ENCODE measurements around the gene ARL15.
"Not testable (repeated sequence)": the region's sequence is repeated elsewhere in the genome, so short reads cannot be mapped to it uniquely, and the experiment has no call there.

The ARL15 gene

GRCh38 chr5:54310433-54311175 lies at the start of gene ARL15:
Gene ARL15 (minus strand): TSS chr5:54310573.
- peak; percentile 96 for DNase-seq (ENCODE audit: low read depth in 1 of 2, low spot score in 1 of 2)

GRCh38 chr5:54360089-54360488 lies 49.7 kb upstream of the ARL15 start:
- DNase-seq (ENCODE audit: low read depth in 1 of 2, low spot score in 1 of 2) = no peak

- no peak for DNase-seq (ENCODE audit: low read depth in 1 of 2, low spot score in 1 of 2)
These were observed 47.2 kb upstream of the ARL15 start for GRCh38 chr5:54357408-54358058.

DNA sequence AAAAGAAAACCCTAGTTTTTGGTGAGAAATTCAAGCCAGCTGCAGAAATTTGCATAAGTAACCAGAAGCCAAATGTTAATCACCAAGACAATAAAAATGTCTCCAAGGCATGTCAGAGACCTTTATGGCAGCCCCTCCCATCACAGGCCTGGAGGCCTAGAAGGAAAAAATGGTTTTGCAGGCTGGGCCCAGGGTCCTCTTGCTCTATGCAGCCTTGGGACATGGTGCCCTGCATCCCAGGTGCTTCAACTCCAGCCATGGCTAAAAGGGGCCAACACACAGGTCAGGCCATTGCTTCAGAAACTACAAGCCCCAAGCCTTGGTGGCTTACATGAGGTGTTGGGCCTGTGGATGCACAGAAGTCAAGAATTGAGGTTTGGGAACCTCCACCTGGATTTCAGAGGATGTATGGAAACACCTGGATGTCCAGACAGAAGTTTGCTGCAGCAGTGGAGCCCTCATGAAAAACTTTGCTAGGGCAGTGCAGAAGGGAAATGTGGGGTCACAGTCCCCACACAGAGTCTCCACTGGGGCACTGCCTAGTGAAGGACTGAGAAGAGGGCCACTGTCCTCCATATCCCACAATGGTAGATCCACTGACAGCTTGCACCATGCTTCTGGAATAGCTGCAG lies 43.7 kb upstream of the ARL15 start:
- not testable (repeated sequence) for DNase-seq (ENCODE audit: low read depth in 1 of 2, low spot score in 1 of 2)

GRCh38 chr5:54352580-54352979 lies 42.2 kb upstream of the ARL15 start:
- DNase-seq (ENCODE audit: low read depth in 1 of 2, low spot score in 1 of 2) = not testable (repeated sequence)

DNA sequence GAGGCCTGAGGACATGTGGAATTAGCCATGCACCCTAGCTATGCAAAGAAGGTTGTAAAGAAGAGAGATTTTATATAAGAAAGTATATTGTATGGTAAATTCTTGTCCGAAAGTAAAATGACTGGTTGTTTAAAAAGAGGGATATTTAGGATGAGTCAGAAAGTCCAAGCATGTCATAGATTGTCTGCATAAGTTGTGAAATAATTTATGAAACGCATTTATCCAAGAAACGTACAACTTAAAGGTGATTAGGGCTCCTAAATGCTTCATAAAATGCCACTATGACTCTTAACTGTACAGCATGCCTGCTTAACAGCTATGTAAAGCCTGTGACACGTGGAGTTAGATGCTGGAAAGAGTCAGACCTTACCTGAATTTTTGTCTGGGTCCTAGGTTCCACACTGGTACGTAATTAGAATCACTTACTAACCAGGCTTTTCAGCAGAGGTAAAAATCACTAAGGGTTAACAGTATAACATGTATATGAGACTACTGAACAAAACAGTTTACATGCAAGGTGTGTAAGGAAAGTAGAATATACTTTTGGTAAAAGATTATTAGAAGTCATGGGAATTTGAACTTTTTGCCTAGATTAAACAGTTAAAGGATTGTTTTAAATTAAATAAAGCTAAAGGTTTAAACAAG lies 37.0 kb upstream of the ARL15 start:
- DNase-seq (ENCODE audit: low read depth in 1 of 2, low spot score in 1 of 2) = no peak

DNA sequence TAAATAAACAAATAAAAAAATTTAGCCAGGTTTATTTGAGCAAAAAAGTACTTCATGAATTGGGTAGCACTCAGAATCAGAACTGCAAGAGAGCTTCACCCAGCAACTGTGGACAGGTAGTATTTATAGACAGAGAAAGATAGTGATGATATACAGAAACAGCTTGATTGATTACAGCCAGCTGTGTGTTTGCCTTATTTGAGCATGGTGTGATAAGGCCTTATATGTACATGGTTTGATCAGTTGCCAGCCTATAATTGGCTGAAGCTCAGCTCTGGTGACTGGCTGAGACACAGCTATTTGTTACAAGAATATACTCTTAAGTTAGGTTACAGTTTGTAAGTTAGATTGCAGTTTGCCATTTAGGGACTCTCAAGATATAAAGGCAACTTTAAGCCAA lies 34.3 kb upstream of the ARL15 start:
- no peak for DNase-seq (ENCODE audit: low read depth in 1 of 2, low spot score in 1 of 2)

DNA sequence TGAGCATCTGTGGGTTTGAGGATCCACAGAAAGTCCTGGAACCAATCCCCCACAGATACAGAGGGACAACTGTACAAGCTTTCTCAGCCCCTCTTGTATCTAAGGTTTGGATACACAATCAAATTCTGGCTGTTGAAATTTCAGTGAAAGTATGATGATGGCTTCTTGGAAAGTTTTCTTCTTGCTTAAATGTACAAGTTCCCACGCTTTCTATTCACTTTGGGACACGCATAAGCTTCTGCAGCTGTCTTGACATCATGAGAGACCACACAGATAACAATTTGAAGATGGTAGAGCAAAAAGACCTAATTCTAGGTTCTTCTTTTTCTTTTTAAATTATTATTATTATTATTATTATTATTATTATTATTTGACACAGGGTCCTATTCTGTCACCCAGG lies 31.6 kb upstream of the ARL15 start:
- no peak for DNase-seq (ENCODE audit: low read depth in 1 of 2, low spot score in 1 of 2)

DNA sequence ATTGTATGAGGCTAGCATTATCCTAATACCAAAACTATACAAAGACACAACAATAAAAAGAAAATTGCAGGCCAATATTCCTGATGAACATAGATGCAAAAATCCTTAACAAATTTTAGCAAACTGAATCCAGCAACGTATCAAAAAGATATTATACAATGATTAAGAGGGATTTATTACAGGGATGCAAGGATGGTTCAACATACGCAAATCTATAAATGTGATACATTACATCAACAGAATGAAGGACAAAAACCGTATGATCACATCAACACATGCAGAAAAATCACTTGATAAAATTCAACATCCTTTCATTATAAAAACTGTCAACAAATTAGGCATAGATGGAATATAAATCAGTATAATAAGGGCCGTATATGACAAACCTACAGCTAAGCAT lies 27.1 kb upstream of the ARL15 start:
- no peak for DNase-seq (ENCODE audit: low read depth in 1 of 2, low spot score in 1 of 2)

DNA sequence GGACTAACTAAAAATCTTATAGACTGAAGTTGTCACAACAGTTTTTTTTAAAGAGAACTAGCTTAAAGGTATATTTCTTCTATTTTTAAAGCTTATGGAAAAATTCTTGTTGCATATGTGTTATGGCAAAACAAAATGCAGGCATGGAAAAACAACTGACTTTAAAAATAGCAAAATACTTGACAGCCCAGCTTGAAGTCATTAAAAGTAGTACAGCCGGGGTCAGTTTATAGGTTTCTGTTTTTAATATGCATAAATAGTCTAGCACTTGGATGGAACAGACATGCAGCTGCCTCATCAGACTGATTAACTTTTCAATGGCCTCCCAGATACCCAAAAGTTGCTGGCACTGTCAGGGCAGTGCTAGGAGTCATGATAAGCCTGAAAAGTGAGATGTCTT lies 22.3 kb upstream of the ARL15 start:
- DNase-seq (ENCODE audit: low read depth in 1 of 2, low spot score in 1 of 2) = no peak

DNA sequence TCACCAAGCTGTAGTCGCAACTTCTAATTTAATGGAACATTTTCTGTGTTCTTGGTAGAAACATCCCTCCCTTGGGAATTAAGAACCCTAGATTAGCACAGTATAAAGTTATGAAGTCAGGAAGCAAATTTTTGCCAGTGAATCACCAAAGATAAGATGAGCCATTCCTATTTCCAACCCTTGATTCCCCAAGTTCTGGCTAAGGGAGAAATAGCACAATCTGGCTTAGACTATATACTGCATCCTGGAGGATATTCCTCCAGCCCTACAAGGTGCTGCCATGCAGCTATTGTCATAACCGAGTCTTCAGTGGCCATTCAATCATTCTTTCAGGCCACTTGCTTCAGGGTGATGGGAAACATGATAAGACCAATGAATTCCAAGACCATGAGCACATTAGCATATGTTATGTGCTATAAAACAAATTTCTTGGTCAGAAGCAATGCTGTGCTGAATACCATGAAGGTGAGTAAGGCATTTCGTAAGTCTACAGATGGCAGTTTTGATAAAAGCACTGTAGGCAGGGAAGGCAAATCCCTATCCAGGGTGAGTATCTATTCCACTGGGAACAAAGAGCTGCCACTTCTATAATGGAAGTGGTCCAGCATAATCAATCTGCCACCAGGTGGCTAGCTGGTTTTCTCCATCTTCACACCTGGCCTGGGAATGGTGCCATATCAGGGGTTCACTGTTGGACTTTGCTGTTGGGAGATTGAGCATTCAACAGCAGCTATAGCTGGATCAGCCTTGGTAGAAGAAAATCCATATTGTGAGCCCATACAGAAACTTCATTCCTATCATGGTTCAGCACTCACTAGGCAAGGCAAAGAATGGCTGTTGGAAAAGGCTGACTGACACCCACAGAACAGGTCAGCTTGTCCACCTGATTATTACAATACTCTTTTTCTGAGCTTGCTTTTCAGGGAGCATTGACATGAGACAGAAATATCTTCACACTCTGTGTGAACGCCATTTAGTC lies 19.6 kb upstream of the ARL15 start:
- DNase-seq (ENCODE audit: low read depth in 1 of 2, low spot score in 1 of 2) = no peak

DNA sequence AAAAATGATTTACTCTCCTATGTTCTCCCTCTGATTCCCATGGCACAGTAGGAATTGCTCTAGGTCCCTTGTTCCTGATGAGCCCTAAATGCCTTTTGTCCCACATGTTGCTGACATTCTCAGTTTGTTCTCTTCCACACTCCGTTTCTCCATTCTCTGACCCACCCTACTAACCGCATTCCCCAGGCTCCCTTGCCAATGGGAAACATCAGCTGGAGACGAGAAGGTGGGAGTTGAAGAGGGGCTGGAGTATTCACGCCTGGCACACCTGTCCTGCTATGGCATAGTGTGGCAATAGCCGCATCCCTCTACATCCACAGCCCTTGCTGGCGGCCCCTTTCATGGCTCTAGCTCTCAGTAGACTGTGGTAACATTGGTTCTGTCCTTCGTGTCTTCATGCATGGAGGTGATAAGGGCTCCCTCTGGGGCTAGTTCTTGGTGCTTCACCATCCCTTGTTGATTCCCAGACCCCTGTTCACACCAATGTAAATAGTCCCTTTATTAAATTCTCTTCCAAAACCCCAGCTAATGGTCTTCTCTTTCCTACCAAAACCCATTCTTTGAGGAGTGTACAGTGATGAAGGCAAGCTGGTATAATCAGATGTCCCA lies 16.4 kb upstream of the ARL15 start:
- no peak for DNase-seq (ENCODE audit: low read depth in 1 of 2, low spot score in 1 of 2)

- no peak for DNase-seq (ENCODE audit: low read depth in 1 of 2, low spot score in 1 of 2)
These were observed 15.4 kb upstream of the ARL15 start for GRCh38 chr5:54325610-54326311.

GRCh38 chr5:54325272-54325609 lies 14.9 kb upstream of the ARL15 start:
- no peak for DNase-seq (ENCODE audit: low read depth in 1 of 2, low spot score in 1 of 2)

GRCh38 chr5:54324651-54325271 lies 14.4 kb upstream of the ARL15 start:
- no peak for DNase-seq (ENCODE audit: low read depth in 1 of 2, low spot score in 1 of 2)

GRCh38 chr5:54323495-54323894 lies 13.1 kb upstream of the ARL15 start:
- DNase-seq (ENCODE audit: low read depth in 1 of 2, low spot score in 1 of 2) = no peak

DNA sequence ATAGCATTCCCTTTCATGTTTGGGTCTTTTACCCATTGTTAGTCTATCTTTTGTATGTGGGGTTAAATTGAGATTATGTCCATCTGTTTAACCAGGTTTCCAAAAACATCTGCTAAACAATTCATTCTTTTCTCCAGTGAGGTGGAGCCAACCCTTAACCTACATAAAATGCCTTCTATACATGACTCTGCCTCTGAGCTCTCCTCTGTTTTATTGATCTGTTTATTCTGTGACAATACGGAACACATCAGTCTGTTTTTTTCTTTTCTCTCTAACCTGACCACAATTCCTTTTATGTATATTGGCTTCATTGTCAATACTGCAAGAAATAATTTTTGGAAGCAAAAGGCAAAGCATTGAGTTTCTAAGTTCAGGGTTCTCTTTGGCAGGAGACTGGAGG lies 9.9 kb upstream of the ARL15 start:
- DNase-seq (ENCODE audit: low read depth in 1 of 2, low spot score in 1 of 2) = no peak

DNA sequence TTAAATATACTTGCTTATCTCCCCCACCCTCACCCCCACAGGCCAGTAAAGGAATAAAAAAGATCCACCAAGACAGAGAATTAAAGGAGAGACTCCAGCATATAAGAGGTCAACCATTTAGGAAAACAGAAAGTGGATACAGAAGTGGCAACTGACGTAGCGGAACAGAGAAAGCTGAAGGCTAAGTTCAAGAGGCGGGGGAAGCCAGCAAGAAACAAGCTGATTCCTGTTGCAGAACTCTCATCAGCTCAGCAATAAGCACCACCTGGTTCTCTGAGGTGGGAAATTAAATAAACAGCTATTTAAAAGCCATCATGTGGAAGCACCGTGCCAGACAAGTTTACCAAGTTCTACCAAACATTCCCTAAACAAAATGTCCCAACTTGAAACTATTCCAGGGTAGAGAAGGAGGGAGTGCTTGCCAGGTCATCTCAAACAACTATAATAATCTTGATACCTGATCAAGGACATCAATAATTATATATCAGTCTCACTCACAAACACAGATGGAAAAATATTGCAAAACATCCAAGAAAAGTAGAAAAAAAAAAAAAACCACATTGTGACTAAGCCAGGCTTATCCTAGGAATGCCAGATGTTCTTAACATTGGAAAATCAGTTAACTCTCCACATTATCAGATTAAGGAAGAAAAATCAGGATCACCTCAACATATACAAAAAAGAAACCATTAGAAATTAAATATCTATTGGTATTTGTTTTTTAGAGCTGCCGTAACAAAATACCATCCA lies 7.3 kb upstream of the ARL15 start:
- no peak for DNase-seq (ENCODE audit: low read depth in 1 of 2, low spot score in 1 of 2)
